ENCODE measurements around the gene ACSS1. TPM values are rescaled to one million over a fixed set of nuclear protein-coding genes. Genes with fewer than 3 reads are reported as not detected.

ACSS1 gene
- total RNA-seq, 2 donors from 2014 or later = 25.6 to 26.4 TPM

DNA sequence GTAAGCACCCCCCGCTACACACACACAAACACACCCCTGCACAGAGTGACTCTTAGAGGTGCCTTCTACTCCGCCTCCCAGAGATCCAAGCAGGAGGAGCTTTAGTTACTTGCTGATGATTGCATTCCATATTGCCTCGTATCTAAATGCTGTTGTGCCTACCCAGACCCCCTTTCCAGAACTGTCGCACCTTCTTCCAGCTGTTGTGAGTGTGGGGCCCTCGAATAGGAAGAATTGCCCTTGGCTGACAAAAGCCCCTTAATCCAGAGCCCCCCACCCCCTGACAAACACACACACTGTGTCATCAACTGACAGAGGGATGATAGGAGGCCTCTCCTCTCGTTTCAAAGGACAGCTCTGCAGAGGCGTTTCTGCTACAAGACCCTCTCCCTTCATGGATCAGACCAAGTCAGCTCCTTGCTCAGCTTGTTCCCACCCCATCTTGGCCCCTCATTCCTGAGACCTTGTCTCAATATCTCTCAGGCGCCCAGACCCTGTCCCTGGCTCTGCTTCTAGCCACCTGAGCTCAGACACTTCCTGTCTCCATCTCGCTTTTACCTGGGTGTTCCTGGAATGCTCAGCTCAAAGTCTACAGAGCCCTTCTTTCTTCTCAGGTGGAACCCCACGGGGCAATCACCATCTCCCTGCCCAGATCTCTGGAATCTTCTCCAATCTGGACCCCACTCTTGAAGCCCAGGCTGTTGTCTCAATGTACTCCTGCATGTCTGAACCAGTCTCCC is 28.0 kb upstream of the ACSS1 start:
- H3K36me3 ChIP-seq = no peaks in the 10 kb centered on the region
- H3K27me3 ChIP-seq = peaks cover 24 to 44% of the 10 kb centered on the region in 2 donors
- H3K27ac ChIP-seq = no peak overlapping the region
- H3K4me1 ChIP-seq = peaks cover 0 to 34% of the 10 kb centered on the region in 2 donors
- DNase-seq (ENCODE audit: low spot score) = no peak
- no peaks in the 10 kb centered on the region for H3K9me3 ChIP-seq
- no peak for TF ChIP-seq CTCF (IDR thresholded peaks at IDR 0.05)
- H3K4me3 ChIP-seq = no peak overlapping the region

GRCh38 chr20:25084626-25085187 is 26.8 kb upstream of the ACSS1 start:
- no peaks in the 10 kb centered on the region for H3K36me3 ChIP-seq
- H3K9me3 ChIP-seq = no peaks in the 10 kb centered on the region
- H3K27ac ChIP-seq = no peak overlapping the region
- H3K4me1 ChIP-seq = peaks cover 0 to 34% of the 10 kb centered on the region in 2 donors
- no peak for TF ChIP-seq CTCF (IDR thresholded peaks at IDR 0.05)
- H3K4me3 ChIP-seq = no peak overlapping the region
- no peak for DNase-seq (ENCODE audit: low spot score)
- H3K27me3 ChIP-seq = peaks cover 24 to 48% of the 10 kb centered on the region in 2 donors

- Histone ChIP-seq H3K4me1 (peaks cover 0 to 34% of the 10 kb centered on the region in 2 donors), H3K27ac (no peak overlapping the region), H3K4me3 (no peak overlapping the region), H3K9me3 (no peaks in the 10 kb centered on the region), H3K27me3 (peaks cover 24 to 48% of the 10 kb centered on the region in 2 donors), H3K36me3 (no peaks in the 10 kb centered on the region)
- no peak for TF ChIP-seq CTCF (IDR thresholded peaks at IDR 0.05)
- no peak for DNase-seq (ENCODE audit: low spot score)
Measured at GRCh38 chr20:25083773-25084625, 26.1 kb upstream of the ACSS1 start.

DNA sequence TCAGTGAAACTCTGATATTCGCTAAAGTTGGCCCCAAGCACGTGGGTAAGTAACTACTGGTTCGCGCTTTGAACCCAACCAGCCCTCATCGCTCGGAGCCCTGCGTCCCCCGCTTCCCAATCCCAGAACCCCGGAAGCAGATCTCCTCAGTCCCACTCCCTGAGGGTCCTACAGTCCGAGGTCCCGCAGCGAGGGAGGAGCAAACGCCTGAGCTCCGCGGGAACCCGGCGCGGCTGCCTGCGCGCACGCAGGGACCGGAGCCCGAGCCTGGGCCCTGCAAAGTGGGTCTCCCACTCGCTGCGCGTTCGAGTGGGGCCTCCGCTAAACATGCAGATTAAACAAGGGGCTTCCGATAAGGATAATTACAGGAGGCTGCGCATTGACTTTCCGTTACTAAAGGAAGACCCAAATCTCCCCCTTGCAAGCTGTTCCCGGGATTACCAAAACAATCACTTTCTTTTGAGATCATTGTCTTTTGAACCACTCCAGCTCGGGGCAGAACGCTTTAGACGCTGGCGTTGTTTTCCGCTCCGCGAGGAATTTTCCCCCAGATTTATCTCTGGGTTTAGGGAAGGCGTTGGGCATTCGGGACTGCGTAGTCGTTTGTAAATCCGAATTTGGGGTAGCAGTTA is 25.3 kb upstream of the ACSS1 start:
- TF ChIP-seq CTCF (IDR thresholded peaks at IDR 0.05) = no peak
- no peak overlapping the region for H3K4me3 ChIP-seq
- no peaks in the 10 kb centered on the region for H3K36me3 ChIP-seq
- H3K27ac ChIP-seq = no peak overlapping the region
- peaks cover 24 to 48% of the 10 kb centered on the region in 2 donors for H3K27me3 ChIP-seq
- peaks cover 0 to 34% of the 10 kb centered on the region in 2 donors for H3K4me1 ChIP-seq
- no peaks in the 10 kb centered on the region for H3K9me3 ChIP-seq
- no peak for DNase-seq (ENCODE audit: low spot score)

GRCh38 chr20:25082498-25082873 is 24.5 kb upstream of the ACSS1 start:
- no peaks in the 10 kb centered on the region for H3K9me3 ChIP-seq
- no peaks in the 10 kb centered on the region for H3K36me3 ChIP-seq
- no peak overlapping the region for H3K4me3 ChIP-seq
- peaks cover 0 to 41% of the 10 kb centered on the region in 2 donors for H3K4me1 ChIP-seq
- DNase-seq (ENCODE audit: low spot score) = peak; percentile 34
- no peak for TF ChIP-seq CTCF (IDR thresholded peaks at IDR 0.05)
- peaks cover 24 to 48% of the 10 kb centered on the region in 2 donors for H3K27me3 ChIP-seq
- no peak overlapping the region for H3K27ac ChIP-seq

Measured in right atrium auricular region (tissue), 2 donors.